GM06990 (cell line): ENCODE results near the gene MT1HL1.

ENCODE experiments used
- DNase-seq: peaks from one replicate; pipeline ENCODE4 v3.0.0-alpha.2; 2011; ENCODE audit not compliant: insufficient read length; ENCODE audit errors: extremely low read depth
- H3K27me3 ChIP-seq: replicated peaks from 2 replicates; pipeline ENCODE4 v1.6.0; 2011; ENCODE audit warnings: low read length; ENCODE audit not compliant: control insufficient read depth, insufficient read depth
- H3K36me3 ChIP-seq: 2 replicates; pipeline ENCODE4 v1.5.1; 2011; ENCODE audit warnings: low read length; ENCODE audit not compliant: control insufficient read depth, insufficient read depth
- H3K4me3 ChIP-seq: replicated peaks from 2 replicates; pipeline ENCODE4 v1.5.1; 2011; ENCODE audit warnings: low read depth, mild to moderate bottlenecking, control low read depth, low read length
- CTCF ChIP-seq: IDR thresholded peaks from 2 replicates; pipeline ENCODE4 v1.5.1; 2011; ENCODE audit warnings: low read length, control low read depth, mild to moderate bottlenecking, inconsistent platforms; ENCODE audit not compliant: insufficient read depth, poor library complexity, severe bottlenecking

Gene MT1HL1

GRCh38 chr1:236997882-236998281 lies 6.4 kb downstream of the MT1HL1 start:
- no peak for TF ChIP-seq CTCF
- no peaks in the 10 kb centered on the region; the same call in 1 of the 2 replicates for H3K27me3 ChIP-seq

GRCh38 chr1:236997361-236997760 lies 6.9 kb downstream of the MT1HL1 start:
- TF ChIP-seq CTCF, result no peak
- H3K4me3 ChIP-seq, result no peak overlapping the region
- H3K27me3 ChIP-seq, result no peaks in the 10 kb centered on the region; the same call in 1 of the 2 replicates
- H3K36me3 ChIP-seq, result no peaks in the 10 kb centered on the region
- DNase-seq, result no peak

More at GRCh38 chr1:236997882-236998281, 6.4 kb downstream of the MT1HL1 start:
- DNase-seq, result no peak
- Histone ChIP-seq H3K4me3 (no peak overlapping the region), H3K36me3 (no peaks in the 10 kb centered on the region)

- H3K27me3 ChIP-seq, result no peaks in the 10 kb centered on the region
- TF ChIP-seq CTCF, result no peak
- DNase-seq, result no peak
- no peak overlapping the region for H3K4me3 ChIP-seq
- no peaks in the 10 kb centered on the region for H3K36me3 ChIP-seq
These were observed 9.8 kb downstream of the MT1HL1 start for GRCh38 chr1:236994450-236994849.

- Histone ChIP-seq H3K36me3 (no peaks in the 10 kb centered on the region), H3K4me3 (no peak overlapping the region), H3K27me3 (no peaks in the 10 kb centered on the region)
- TF ChIP-seq CTCF, result no peak
- DNase-seq, result no peak
These were observed 11.8 kb downstream of the MT1HL1 start for GRCh38 chr1:236992449-236992848.

- no peaks in the 10 kb centered on the region for H3K27me3 ChIP-seq
- H3K36me3 ChIP-seq, result no peaks in the 10 kb centered on the region
- no peak overlapping the region for H3K4me3 ChIP-seq
- TF ChIP-seq CTCF, result no peak
- no peak for DNase-seq
These were observed 14.2 kb downstream of the MT1HL1 start for GRCh38 chr1:236990052-236990445.
